ENCODE results near the gene ACKR4.

DNA sequence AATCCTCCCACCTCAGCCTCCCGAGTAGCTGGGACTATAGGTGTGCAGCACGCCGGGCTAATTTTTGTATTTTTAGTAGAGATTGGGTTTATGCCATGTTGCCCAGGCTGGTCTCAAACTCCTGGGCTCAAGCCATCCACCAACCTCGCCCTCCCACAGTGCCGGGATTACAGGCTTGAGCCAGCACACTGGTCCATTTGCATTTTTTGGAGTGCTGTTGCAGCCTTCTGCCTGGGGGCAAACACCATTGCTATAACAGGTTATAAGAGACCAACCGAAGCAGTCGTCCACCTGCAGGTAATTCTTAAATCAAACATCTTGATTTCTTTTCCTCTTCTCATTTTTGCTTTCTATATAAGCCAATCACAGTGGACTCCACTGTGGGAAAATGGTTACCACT lies 27.7 kb downstream of the ACKR4 start:
- no peak for TF ChIP-seq POLR2AphosphoS5 (IDR thresholded peaks at IDR 0.05; ENCODE audit: low read depth, low read length)
- TF ChIP-seq, protein P1, sequence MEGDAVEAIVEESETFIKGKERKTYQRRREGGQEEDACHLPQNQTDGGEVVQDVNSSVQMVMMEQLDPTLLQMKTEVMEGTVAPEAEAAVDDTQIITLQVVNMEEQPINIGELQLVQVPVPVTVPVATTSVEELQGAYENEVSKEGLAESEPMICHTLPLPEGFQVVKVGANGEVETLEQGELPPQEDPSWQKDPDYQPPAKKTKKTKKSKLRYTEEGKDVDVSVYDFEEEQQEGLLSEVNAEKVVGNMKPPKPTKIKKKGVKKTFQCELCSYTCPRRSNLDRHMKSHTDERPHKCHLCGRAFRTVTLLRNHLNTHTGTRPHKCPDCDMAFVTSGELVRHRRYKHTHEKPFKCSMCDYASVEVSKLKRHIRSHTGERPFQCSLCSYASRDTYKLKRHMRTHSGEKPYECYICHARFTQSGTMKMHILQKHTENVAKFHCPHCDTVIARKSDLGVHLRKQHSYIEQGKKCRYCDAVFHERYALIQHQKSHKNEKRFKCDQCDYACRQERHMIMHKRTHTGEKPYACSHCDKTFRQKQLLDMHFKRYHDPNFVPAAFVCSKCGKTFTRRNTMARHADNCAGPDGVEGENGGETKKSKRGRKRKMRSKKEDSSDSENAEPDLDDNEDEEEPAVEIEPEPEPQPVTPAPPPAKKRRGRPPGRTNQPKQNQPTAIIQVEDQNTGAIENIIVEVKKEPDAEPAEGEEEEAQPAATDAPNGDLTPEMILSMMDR (IDR thresholded peaks at IDR 0.05): no peak
- TF ChIP-seq FOSL2 (IDR thresholded peaks at IDR 0.05; ENCODE audit: borderline replicate concordance, low read depth): no peak
- TF ChIP-seq GABPA (IDR thresholded peaks at IDR 0.05; ENCODE audit: low read depth): no peak
- TF ChIP-seq SIN3A (IDR thresholded peaks at IDR 0.05; ENCODE audit: borderline replicate concordance, low read depth, low read length): no peak
- TF ChIP-seq YY1 (IDR thresholded peaks at IDR 0.05; ENCODE audit: low read depth): no peak
- TF ChIP-seq EP300 (IDR thresholded peaks at IDR 0.05; ENCODE audit: borderline replicate concordance in 1 of 2, low read depth in 1 of 2, low read length in 1 of 2): no peak
